ENCODE results near the gene ADIPOQ.
A peak's percentile ranks its signal among the peaks of the same experiment; 100 is the strongest.
"Not testable (repeated sequence)": the region's sequence is repeated elsewhere in the genome, so short reads cannot be mapped to it uniquely, and the experiment has no call there.

The ADIPOQ gene

GRCh38 chr3:186842426-186843038 is at the start of gene ADIPOQ:
ADIPOQ (plus strand) TSS chr3:186842710; CDS start chr3:186853059, 10,349 bp downstream.
- TF ChIP-seq CTCF (IDR thresholded peaks at IDR 0.05; ENCODE audit: extremely low read depth, missing control alignments): no peak
- no peak for DNase-seq (ENCODE audit: low spot score)

- TF ChIP-seq CTCF (IDR thresholded peaks at IDR 0.05; ENCODE audit: extremely low read depth, missing control alignments): no peak
- DNase-seq (ENCODE audit: low spot score): no peak
These were observed 44.2 kb upstream of the ADIPOQ start for GRCh38 chr3:186798239-186798874.

- no peak for DNase-seq (ENCODE audit: low spot score)
- TF ChIP-seq CTCF (IDR thresholded peaks at IDR 0.05; ENCODE audit: extremely low read depth, missing control alignments): no peak
These were observed 42.2 kb upstream of the ADIPOQ start for GRCh38 chr3:186800285-186800684.

GRCh38 chr3:186802701-186803100 is 39.8 kb upstream of the ADIPOQ start:
- no peak for DNase-seq (ENCODE audit: low spot score)
- TF ChIP-seq CTCF (IDR thresholded peaks at IDR 0.05; ENCODE audit: extremely low read depth, missing control alignments): no peak

GRCh38 chr3:186803447-186803846 is 39.1 kb upstream of the ADIPOQ start:
- DNase-seq (ENCODE audit: low spot score): not testable (repeated sequence)

- TF ChIP-seq CTCF (IDR thresholded peaks at IDR 0.05; ENCODE audit: extremely low read depth, missing control alignments): no peak
- peak; percentile 86 for DNase-seq (ENCODE audit: low spot score)
These were observed 36.1 kb upstream of the ADIPOQ start, which contains the start of gene RFC4 for GRCh38 chr3:186806089-186807055. RFC4 (minus strand) TSS chr3:186806482; CDS start chr3:186804713, 1,769 bp downstream.

- no peak for TF ChIP-seq CTCF (IDR thresholded peaks at IDR 0.05; ENCODE audit: extremely low read depth, missing control alignments)
- DNase-seq (ENCODE audit: low spot score): no peak
These were observed 35.3 kb upstream of the ADIPOQ start for GRCh38 chr3:186807231-186807630.
